Measurements from ENCODE around the gene SPG11.
"Not testable (repeated sequence)": the region's sequence is repeated elsewhere in the genome, so short reads cannot be mapped to it uniquely, and the experiment has no call there.

SPG11 gene

GRCh38 chr15:44633603-44634002 is 29.9 kb downstream of the SPG11 start:
- no peak for DNase-seq (ENCODE audit: low read depth in 2 of 3, low spot score in 1 of 3)

- DNase-seq (ENCODE audit: low read depth in 2 of 3, low spot score in 1 of 3) = not testable (repeated sequence)
Measured at GRCh38 chr15:44625286-44625685, 38.2 kb downstream of the SPG11 start.

DNA sequence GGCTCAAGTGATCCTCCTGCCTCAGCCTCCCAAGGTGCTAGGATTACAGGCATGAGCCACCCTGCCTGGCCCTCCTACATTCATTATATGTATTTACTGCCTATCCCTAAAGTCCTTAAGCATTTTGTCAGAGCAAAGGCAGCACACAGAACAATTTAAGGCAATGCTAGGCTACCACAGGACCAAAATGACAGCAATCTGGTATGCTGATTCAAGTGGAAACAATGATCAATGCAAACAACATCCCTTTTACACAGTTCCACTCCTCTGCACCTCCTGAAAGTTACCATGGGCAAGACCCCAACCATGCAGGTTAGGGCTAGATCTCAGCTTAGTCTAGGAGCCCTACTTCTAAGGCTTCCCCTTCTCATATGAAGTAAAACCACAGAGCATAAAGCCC is 40.3 kb downstream of the SPG11 start:
- DNase-seq (ENCODE audit: low read depth in 2 of 3, low spot score in 1 of 3) = no peak

DNA sequence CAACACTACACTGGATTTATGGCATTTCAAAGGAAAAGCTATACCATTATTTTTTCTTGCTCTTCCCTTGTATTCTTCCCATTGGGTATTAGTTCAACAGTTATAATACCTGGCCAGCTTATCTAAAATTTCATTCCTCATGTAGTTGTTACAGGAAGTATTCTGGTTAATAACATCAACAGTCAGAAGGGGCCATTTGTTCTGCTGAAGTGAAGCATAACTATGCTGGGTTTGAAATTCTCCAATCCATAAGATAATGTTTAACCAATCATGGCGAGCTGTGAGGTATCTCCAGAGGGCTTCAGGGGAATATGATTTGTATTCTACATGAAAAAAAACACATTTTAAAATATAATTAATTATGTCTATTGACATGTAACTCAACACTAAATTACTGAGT is 43.4 kb downstream of the SPG11 start:
- DNase-seq (ENCODE audit: low read depth in 2 of 3, low spot score in 1 of 3) = no peak

DNA sequence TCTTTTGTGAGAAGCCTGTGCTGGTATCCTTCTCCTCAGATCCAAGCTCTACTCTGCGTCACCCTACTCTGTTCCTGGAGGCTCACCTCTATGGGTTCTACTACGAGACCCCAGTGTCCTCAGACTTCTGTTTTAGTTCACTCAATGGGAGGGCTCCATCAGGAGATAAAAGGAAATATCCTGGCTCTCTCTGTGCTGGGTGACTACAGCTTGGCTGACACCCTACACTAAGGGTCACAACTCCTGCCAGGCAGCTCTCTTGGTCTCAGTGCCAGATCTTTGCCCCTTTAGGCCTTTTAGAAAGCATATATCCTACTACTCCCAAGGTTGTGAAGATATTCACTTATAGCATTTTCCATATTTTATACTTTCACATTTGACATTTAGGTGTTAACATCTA is 46.5 kb downstream of the SPG11 start:
- no peak for DNase-seq (ENCODE audit: low read depth in 2 of 3, low spot score in 1 of 3)

DNA sequence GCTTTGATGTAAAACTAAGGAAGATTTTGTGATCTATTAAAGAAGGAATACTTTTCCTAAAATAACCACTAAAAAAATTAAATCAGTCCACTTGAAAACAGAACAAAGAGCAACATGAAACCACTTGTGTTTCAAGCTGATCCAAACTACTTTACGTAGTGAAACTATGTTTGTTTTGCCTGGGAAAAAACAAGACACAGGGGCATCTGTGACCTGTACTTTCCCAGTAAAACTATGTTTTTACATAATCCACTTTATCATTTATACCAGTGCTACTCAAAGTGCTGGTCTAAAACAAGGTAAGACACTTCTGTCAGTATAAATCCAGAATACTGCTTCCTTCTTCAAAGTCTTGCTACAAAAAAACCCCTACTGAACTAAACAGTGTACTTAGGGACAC is 56.7 kb downstream of the SPG11 start:
- no peak for DNase-seq (ENCODE audit: low read depth in 2 of 3, low spot score in 1 of 3)

- no peak for DNase-seq (ENCODE audit: low read depth in 2 of 3, low spot score in 1 of 3)
Measured at GRCh38 chr15:44603126-44603525, 60.3 kb downstream of the SPG11 start.

GRCh38 chr15:44598892-44599291 is 64.6 kb downstream of the SPG11 start:
- no peak for DNase-seq (ENCODE audit: low read depth in 2 of 3, low spot score in 1 of 3)

DNA sequence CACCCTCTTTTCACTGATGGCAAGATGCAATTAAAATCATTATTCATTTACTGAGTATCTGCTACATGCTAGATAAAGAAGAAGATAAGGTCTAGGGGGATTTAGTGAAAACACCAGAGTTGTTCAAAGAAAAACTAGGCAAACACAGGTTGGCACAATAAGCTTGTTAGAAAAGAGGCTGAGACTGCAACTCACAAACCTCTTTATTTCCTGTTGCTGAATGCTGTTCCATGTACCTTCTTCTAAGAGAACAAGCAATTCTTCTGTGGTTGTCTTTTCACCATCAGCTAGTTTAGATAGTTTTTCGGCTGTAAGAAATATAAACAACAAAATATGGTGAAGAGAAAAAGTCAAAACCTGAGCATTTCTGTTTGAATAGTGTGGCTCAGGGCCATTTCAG is 65.4 kb downstream of the SPG11 start:
- DNase-seq (ENCODE audit: low read depth in 2 of 3, low spot score in 1 of 3) = no peak

- no peak for DNase-seq (ENCODE audit: low read depth in 2 of 3, low spot score in 1 of 3)
Measured at GRCh38 chr15:44596511-44597010, 66.9 kb downstream of the SPG11 start.

DNA sequence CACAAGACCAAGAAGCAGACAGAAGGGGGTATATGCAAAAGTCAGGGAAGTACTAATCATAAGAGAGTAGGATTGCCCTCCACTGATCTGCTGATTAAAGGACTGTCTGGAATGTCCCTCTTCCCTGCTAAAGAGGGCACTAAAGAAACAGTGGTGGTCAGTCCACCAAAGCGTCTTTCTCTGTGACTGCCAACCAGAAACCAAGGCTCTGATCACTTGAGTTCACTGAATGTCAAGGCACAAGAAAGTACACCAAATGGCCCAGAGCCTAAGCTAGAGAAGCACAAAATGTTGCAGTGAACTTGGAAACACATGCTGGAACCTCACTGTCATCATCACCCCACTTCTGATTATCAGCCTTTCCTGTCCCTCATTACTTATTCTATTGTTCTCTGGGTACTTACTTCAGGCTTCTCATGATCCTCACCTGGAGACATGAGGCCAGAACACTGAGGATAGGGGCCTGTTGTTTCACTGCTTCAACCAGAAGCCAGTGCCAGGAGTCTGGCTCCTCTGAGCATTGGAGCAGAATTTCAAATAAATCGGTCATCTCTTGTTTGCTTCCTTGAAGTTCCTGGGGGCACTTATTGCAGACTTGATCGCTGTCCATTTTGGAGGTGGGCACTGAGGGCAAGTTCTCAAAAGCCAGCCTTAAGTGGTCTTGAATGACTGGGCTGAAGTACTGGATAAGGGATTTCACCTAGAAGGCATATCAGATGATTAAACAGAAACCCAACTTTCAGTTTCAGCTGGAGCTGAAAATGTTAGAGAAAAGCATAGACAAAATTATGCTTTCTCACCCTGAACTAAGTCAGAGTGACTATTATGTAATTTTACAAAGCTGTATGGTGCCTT is 67.6 kb downstream of the SPG11 start:
- no peak for DNase-seq (ENCODE audit: low read depth in 2 of 3, low spot score in 1 of 3)

DNA sequence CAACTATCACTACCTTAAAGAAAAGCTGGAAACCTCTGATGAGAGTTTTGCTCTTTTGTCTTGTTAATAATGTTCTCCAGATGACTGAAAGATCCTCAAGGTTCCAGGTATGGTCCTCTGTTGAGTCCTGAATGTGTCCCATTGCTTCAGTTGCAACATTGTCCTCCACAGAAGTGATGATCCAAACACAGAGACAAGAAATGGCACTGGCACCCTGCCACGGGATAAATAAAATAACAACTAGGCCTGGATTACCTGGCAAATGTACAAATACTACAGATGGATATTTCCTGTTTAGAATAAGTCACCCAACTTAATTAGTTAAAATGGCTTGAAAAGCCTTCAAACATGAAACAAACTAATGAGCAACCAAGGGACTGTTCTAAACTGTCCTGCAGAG is 68.2 kb downstream of the SPG11 start:
- no peak for DNase-seq (ENCODE audit: low read depth in 2 of 3, low spot score in 1 of 3)

- DNase-seq (ENCODE audit: low read depth in 2 of 3, low spot score in 1 of 3) = no peak
Measured at GRCh38 chr15:44593042-44593736, 70.3 kb downstream of the SPG11 start.

GRCh38 chr15:44591326-44591725 is 72.1 kb downstream of the SPG11 start:
- no peak for DNase-seq (ENCODE audit: low read depth in 2 of 3, low spot score in 1 of 3)

DNA sequence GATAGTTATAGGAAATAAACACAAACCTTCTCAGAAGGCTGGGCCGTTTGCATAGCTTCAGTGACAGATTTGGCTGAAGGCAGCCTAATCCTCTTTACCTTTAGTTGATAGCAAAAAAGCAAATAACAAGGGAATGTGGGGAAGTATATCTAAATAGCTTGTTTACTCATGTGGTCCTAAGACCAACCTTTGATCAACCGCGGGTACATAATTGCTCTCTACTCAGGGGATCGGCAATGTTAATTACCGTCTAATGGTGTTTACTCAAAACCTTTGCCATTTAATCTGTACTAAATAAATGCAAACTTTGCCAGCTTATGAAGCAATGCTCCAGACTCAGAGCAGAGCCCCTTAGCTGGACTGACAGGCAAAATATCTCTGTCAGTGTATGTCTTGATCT is 74.9 kb downstream of the SPG11 start:
- DNase-seq (ENCODE audit: low read depth in 2 of 3, low spot score in 1 of 3) = no peak

- DNase-seq (ENCODE audit: low read depth in 2 of 3, low spot score in 1 of 3) = no peak
Measured at GRCh38 chr15:44585633-44586032, 77.8 kb downstream of the SPG11 start.

GRCh38 chr15:44584162-44584749 is 79.2 kb downstream of the SPG11 start:
- peak; percentile 32 to 39 (median 33) for DNase-seq (ENCODE audit: low read depth in 2 of 3, low spot score in 1 of 3)

DNA sequence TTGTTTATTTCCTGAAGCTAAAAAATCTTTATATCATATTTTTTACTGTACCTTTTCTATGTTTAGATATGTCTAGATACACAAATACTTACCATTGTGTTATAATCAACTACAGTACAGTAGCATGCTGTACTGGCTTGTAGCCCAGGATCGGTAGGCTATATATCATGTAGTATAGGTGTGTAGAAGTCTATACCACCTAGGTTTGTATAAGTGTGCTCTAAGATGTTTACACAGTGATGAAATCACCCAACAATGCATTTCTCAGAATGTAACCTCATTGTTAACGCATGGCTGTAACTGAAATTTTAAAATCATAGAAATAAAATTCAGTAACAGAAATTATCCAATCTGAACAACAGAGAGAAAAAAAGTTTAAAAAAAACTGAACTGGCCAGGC is 83.4 kb downstream of the SPG11 start:
- DNase-seq (ENCODE audit: low read depth in 2 of 3, low spot score in 1 of 3) = no peak

GRCh38 chr15:44574734-44575133 is 88.7 kb downstream of the SPG11 start:
- DNase-seq (ENCODE audit: low read depth in 2 of 3, low spot score in 1 of 3) = no peak

- DNase-seq (ENCODE audit: low read depth in 2 of 3, low spot score in 1 of 3) = no peak
Measured at GRCh38 chr15:44573386-44573785, 90.1 kb downstream of the SPG11 start.

GRCh38 chr15:44570361-44570760 is 93.1 kb downstream of the SPG11 start:
- DNase-seq (ENCODE audit: low read depth in 2 of 3, low spot score in 1 of 3) = no peak

DNA sequence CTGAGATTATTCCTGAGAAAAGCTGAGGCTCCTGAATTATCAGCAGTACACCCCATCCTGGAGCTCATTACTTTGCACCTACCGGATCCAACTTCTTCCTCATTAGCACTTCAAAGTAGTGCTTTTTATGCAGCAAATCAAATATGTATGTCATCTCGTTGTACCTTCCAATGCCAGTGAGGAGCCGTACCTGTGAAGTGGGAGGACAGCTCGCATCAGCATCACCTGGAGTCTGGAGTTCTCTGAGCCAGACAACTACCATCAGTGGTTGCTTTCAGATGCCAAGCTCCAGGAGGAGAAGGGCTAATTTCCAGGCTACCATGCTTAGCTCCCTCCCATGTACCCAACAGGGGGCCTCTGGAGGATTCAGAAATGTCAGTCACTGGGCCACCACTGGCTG is 94.1 kb downstream of the SPG11 start:
- DNase-seq (ENCODE audit: low read depth in 2 of 3, low spot score in 1 of 3) = no peak
